Thoracic aorta (tissue), 2 donors: ENCODE results near the gene LZTS2. TPM values are rescaled to one million over a fixed set of nuclear protein-coding genes. Genes with fewer than 3 reads are reported as not detected.

Source experiments
- ATAC-seq: fragments of 150-250 bp; one replicate; pipeline ENCODE4 v1.8.0; 2017; ENCODE audit warnings: low read depth; ENCODE audit not compliant: insufficient number of reproducible peaks, low FRiP score
- DNase-seq: peaks from one replicate; pipeline ENCODE4 v3.0.0-alpha.2; 2020; ENCODE audit warnings: low spot score
- H3K27ac ChIP-seq, 2 donors: fragments of 200-600 bp; sonication (generic); 1 replicate in 1 of 2; 2 replicates in 1 of 2; pipeline ENCODE4 v1.5.1; 2016; ENCODE audit warnings: mild to moderate bottlenecking in 2 of 2, moderate library complexity in 2 of 2
- H3K27me3 ChIP-seq: fragments of 200-600 bp; sonication (generic); replicated peaks from 2 replicates; pipeline ENCODE4 v1.6.0; 2016; ENCODE audit warnings: mild to moderate bottlenecking; ENCODE audit not compliant: insufficient read depth
- H3K36me3 ChIP-seq: fragments of 200-600 bp; sonication (generic); one replicate; pipeline ENCODE4 v1.5.1; 2016
- H3K4me1 ChIP-seq, 2 donors: fragments of 200-600 bp; sonication (generic); 1 replicate in 1 of 2; 2 replicates in 1 of 2; pipeline versions ENCODE4 v1.5.1 to v1.6.0; 2016; ENCODE audit warnings: low read depth in 2 of 2, mild to moderate bottlenecking in 1 of 2; ENCODE audit not compliant: control insufficient read depth in 1 of 2
- H3K4me3 ChIP-seq: fragments of 200-600 bp; sonication (generic); 2 replicates; pipeline ENCODE4 v1.5.1; 2016; ENCODE audit warnings: mild to moderate bottlenecking
- H3K9me3 ChIP-seq: fragments of 200-600 bp; sonication (generic); 2 replicates; pipeline ENCODE4 v1.5.1; 2016
- total RNA-seq, 2 donors: library from RNA; depleted of rRNA; stranded (reverse); fragments of >200 nt; gene quantifications; one replicate each; pipeline versions ENCODE4 v1.1.0 to v1.2.3, GENCODE V29; 2016
- TF ChIP-seq, protein P1 (sequence below): fragments of 200-600 bp; sonication (generic); IDR thresholded peaks from one replicate; pipeline ENCODE4 v1.5.1; 2019; ENCODE audit warnings: antibody characterized with exemption

Gene LZTS2
- total RNA-seq, 2 donors from 2014 or later = 127 to 165 TPM

DNA sequence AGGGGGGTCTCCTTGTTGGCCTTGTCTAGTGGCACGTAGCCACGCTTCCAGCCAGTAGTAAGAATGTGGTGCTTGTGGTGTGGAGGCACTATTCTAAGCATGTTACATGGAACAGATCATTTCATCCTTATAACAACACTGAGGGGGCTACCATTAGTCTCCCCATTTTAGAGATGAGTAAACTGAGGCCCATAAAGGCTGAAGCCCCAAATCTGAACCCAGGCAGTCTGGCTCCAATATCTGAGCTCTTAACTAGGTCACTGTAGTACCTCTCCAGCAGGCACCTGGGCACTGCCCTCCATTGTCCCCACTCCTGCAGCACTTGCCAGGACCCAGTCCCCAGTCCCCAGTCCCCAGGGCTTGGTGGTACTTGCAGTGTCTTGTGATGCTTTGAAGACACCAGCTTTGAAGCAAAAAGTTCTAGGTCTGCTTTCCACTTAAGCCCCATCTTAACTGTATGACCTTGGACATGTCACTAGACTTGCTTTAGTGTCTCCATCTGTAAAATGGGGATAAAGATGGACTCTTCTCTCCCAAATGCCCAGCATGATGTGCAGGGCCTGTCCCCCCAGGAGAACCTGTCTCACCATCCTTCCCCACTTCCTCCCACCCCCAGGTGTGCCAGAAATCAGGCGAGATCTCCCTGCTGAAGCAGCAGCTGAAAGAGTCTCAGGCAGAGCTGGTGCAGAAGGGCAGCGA, 6.4 kb downstream of the LZTS2 start:
- Histone ChIP-seq H3K4me1 (peaks cover 10 to 46% of the 10 kb centered on the region in 2 donors), H3K9me3 (no peaks in the 10 kb centered on the region), H3K36me3 (peaks cover 19% of the 10 kb centered on the region), H3K27me3 (no peaks in the 10 kb centered on the region), H3K27ac (no peak overlapping the region), H3K4me3 (no peak overlapping the region)
- DNase-seq (no peak), ATAC-seq (no peak)
- TF ChIP-seq, protein P1, sequence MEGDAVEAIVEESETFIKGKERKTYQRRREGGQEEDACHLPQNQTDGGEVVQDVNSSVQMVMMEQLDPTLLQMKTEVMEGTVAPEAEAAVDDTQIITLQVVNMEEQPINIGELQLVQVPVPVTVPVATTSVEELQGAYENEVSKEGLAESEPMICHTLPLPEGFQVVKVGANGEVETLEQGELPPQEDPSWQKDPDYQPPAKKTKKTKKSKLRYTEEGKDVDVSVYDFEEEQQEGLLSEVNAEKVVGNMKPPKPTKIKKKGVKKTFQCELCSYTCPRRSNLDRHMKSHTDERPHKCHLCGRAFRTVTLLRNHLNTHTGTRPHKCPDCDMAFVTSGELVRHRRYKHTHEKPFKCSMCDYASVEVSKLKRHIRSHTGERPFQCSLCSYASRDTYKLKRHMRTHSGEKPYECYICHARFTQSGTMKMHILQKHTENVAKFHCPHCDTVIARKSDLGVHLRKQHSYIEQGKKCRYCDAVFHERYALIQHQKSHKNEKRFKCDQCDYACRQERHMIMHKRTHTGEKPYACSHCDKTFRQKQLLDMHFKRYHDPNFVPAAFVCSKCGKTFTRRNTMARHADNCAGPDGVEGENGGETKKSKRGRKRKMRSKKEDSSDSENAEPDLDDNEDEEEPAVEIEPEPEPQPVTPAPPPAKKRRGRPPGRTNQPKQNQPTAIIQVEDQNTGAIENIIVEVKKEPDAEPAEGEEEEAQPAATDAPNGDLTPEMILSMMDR = no peak

DNA sequence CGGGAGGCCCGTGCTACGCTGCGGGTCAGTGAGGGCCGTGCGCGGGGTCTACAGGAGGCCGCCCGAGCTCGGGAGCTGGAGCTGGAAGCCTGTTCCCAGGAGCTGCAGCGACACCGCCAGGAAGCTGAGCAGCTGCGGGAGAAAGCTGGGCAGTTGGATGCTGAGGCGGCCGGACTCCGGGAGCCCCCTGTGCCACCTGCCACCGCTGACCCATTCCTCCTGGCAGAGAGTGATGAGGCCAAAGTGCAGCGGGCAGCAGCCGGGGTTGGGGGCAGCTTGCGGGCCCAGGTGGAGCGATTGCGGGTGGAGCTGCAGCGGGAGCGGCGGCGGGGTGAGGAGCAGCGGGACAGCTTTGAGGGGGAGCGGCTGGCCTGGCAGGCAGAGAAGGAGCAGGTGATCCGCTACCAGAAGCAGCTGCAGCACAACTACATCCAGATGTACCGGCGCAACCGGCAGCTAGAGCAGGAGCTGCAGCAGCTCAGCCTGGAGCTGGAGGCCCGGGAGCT, 7.0 kb downstream of the LZTS2 start:
- DNase-seq = no peak
- H3K9me3 ChIP-seq = no peaks in the 10 kb centered on the region
- no peaks in the 10 kb centered on the region for H3K27me3 ChIP-seq
- H3K36me3 ChIP-seq = peaks cover 19% of the 10 kb centered on the region
- TF ChIP-seq, protein P1 = no peak
- ATAC-seq = no peak
- H3K4me3 ChIP-seq = no peak overlapping the region
- H3K4me1 ChIP-seq = peaks cover 8 to 39% of the 10 kb centered on the region in 2 donors
- no peak overlapping the region for H3K27ac ChIP-seq

DNA sequence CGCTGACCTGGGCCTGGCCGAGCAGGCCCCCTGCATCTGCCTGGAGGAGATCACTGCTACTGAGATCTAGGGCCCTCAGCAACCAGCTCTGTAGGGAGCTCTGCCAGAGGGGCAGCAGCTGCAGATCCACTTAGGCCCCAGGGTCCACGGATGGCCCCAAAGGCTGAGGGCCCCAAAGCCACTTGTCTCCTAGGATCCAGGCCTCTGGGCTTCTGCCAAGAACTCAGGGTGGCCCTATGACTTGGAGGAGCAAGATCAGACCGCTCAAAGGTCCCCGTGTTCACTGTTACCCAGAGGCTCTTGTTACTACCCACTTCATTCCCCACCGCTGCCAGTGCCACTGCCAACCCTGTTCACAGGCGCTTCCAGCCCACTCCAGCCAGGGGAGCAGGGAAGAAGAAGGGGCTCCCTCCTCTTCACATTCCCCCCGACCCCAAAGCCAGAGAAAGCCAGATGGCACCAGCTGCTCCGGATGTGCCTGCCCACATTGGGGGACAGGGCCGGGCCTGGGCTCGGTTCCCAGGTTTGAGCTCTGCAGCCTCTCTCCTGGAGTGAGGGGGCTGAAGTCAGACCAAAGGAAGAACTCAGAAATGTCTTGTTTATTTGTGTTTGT, 7.6 kb downstream of the LZTS2 start:
- no peak for DNase-seq
- Histone ChIP-seq H3K4me1 (peaks cover 4 to 34% of the 10 kb centered on the region in 2 donors), H3K4me3 (no peak overlapping the region), H3K27me3 (no peaks in the 10 kb centered on the region), H3K27ac (peak overlapping the region; percentile 19 to 63), H3K9me3 (no peaks in the 10 kb centered on the region), H3K36me3 (peaks cover 19% of the 10 kb centered on the region)
- TF ChIP-seq, protein P1 = no peak
- ATAC-seq = no peak

DNA sequence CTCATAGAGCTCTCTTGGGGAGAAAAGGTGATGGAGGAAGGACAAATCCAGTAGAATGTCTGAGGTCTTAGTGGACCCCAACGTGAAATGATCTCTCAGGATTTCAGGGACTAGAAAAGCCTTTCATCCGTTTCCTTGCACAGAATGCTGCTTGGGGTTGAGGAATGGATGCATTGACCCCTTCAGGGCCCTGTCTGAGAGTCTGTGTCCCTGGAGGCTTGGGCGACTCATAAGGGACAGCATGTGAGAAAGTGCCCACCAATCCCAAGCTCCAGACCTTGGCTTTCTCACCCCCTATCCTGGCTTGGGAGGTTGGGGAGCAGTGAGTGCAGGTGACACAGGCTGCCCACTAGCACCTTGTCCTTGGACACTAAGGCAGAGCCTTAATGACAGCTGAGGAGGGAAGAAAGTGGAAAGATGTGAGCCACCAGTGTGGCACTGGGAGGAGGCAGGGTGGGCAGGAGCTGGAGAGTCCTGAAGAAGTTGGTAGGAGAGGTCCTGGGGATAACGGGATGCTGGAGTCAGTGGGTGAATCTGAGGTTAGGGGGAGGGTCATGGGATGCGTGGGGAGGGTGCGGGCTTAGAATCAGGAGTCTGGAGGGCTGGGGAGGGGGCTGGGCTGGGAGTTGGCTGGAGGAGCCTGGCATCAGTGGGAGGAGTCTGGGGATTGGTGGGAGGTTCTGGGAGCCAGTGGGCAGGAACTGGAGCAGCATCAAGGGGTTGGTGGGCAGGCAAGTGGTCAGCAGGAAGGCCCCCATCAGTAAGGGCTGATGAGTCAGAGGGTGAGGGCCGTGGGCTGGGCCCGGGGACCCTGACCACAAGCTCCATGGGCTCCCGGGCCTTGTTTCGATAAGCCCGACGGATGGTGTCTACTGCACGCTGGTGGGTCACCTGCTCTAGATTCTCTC, 8.6 kb downstream of the LZTS2 start:
- no peaks in the 10 kb centered on the region for H3K27me3 ChIP-seq
- H3K27ac ChIP-seq = peak overlapping the region in 1 of 2 donors; percentile 63
- ATAC-seq (no peak), DNase-seq (no peak)
- TF ChIP-seq, protein P1 = no peak
- no peaks in the 10 kb centered on the region for H3K9me3 ChIP-seq
- H3K4me3 ChIP-seq = no peak overlapping the region
- H3K4me1 ChIP-seq = peaks cover 0 to 32% of the 10 kb centered on the region in 2 donors
- H3K36me3 ChIP-seq = peaks cover 19% of the 10 kb centered on the region
